ENCODE results near the gene GPC2.
"Not testable (repeated sequence)": the region's sequence is repeated elsewhere in the genome, so short reads cannot be mapped to it uniquely, and the experiment has no call there.

The GPC2 gene

GRCh38 chr7:100219271-100219737 lies 42.1 kb upstream of the GPC2 start:
- Histone ChIP-seq H3K79me2 (ENCODE audit: control insufficient read depth, insufficient read depth, low read length, unreplicated experiment) (no peaks in the 10 kb centered on the region), H3K4me1 (ENCODE audit: control insufficient read depth, insufficient read depth, low read length, unreplicated experiment) (no peaks in the 10 kb centered on the region), H3K4me3 (ENCODE audit: low read depth, low read length) (no peak overlapping the region), H3K36me3 (ENCODE audit: insufficient read depth, low read length) (no peaks in the 10 kb centered on the region), H2AFZ (ENCODE audit: low read length, unreplicated experiment) (no peak overlapping the region), H3K27me3 (ENCODE audit: insufficient read depth, low read length) (no peaks in the 10 kb centered on the region), H3K27ac (ENCODE audit: low read depth, low read length) (no peak overlapping the region)

- H2AFZ ChIP-seq (ENCODE audit: low read length, unreplicated experiment); H3K79me2 ChIP-seq (ENCODE audit: control insufficient read depth, insufficient read depth, low read length, unreplicated experiment); H3K4me3 ChIP-seq (ENCODE audit: low read depth, low read length); H3K36me3 ChIP-seq (ENCODE audit: insufficient read depth, low read length); H3K27me3 ChIP-seq (ENCODE audit: insufficient read depth, low read length); H3K4me1 ChIP-seq (ENCODE audit: control insufficient read depth, insufficient read depth, low read length, unreplicated experiment); H3K27ac ChIP-seq (ENCODE audit: low read depth, low read length): not testable (repeated sequence)
These were observed 40.8 kb upstream of the GPC2 start for GRCh38 chr7:100217934-100218333.

GRCh38 chr7:100215895-100216294 lies 38.7 kb upstream of the GPC2 start:
- no peak overlapping the region for H2AFZ ChIP-seq (ENCODE audit: low read length, unreplicated experiment)
- no peak overlapping the region for H3K4me3 ChIP-seq (ENCODE audit: low read depth, low read length)
- no peak overlapping the region for H3K27ac ChIP-seq (ENCODE audit: low read depth, low read length)
- no peaks in the 10 kb centered on the region for H3K4me1 ChIP-seq (ENCODE audit: control insufficient read depth, insufficient read depth, low read length, unreplicated experiment)
- H3K36me3 ChIP-seq (ENCODE audit: insufficient read depth, low read length) = no peaks in the 10 kb centered on the region
- H3K27me3 ChIP-seq (ENCODE audit: insufficient read depth, low read length) = no peaks in the 10 kb centered on the region
- H3K79me2 ChIP-seq (ENCODE audit: control insufficient read depth, insufficient read depth, low read length, unreplicated experiment) = no peaks in the 10 kb centered on the region

DNA sequence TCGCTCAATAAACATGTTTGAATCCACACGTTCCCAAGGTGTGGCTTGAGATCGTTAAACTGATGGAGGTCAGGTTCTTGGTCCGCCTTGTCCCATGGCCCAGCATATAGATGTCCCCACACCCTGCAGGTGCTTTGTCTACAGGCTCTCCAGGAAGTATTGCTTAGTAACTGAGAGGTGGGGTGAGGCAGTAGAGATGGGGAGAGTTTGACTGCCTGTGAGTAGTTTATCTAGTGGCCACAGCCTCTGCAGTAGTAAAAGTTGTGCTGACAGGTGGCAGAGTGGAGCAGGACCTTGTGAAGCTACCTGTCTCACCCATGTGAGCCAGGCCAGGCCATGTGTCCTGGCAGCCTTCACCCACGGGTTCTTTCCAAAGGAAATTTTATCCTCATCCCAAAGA lies 37.2 kb upstream of the GPC2 start:
- H3K79me2 ChIP-seq (ENCODE audit: control insufficient read depth, insufficient read depth, low read length, unreplicated experiment); H3K36me3 ChIP-seq (ENCODE audit: insufficient read depth, low read length); H3K27ac ChIP-seq (ENCODE audit: low read depth, low read length); H3K4me3 ChIP-seq (ENCODE audit: low read depth, low read length); H3K4me1 ChIP-seq (ENCODE audit: control insufficient read depth, insufficient read depth, low read length, unreplicated experiment); H3K27me3 ChIP-seq (ENCODE audit: insufficient read depth, low read length); H2AFZ ChIP-seq (ENCODE audit: low read length, unreplicated experiment): not testable (repeated sequence)

GRCh38 chr7:100213672-100214071 lies 36.5 kb upstream of the GPC2 start:
- Histone ChIP-seq H3K79me2 (ENCODE audit: control insufficient read depth, insufficient read depth, low read length, unreplicated experiment) (no peaks in the 10 kb centered on the region), H3K4me3 (ENCODE audit: low read depth, low read length) (no peak overlapping the region), H3K4me1 (ENCODE audit: control insufficient read depth, insufficient read depth, low read length, unreplicated experiment) (no peaks in the 10 kb centered on the region), H3K27me3 (ENCODE audit: insufficient read depth, low read length) (no peaks in the 10 kb centered on the region), H2AFZ (ENCODE audit: low read length, unreplicated experiment) (no peak overlapping the region), H3K36me3 (ENCODE audit: insufficient read depth, low read length) (no peaks in the 10 kb centered on the region), H3K27ac (ENCODE audit: low read depth, low read length) (no peak overlapping the region)

- Histone ChIP-seq H2AFZ (ENCODE audit: low read length, unreplicated experiment) (no peak overlapping the region), H3K4me3 (ENCODE audit: low read depth, low read length) (no peak overlapping the region), H3K36me3 (ENCODE audit: insufficient read depth, low read length) (no peaks in the 10 kb centered on the region), H3K79me2 (ENCODE audit: control insufficient read depth, insufficient read depth, low read length, unreplicated experiment) (no peaks in the 10 kb centered on the region), H3K4me1 (ENCODE audit: control insufficient read depth, insufficient read depth, low read length, unreplicated experiment) (no peaks in the 10 kb centered on the region), H3K27me3 (ENCODE audit: insufficient read depth, low read length) (no peaks in the 10 kb centered on the region), H3K27ac (ENCODE audit: low read depth, low read length) (no peak overlapping the region)
These were observed 35.6 kb upstream of the GPC2 start for GRCh38 chr7:100212631-100213286.

DNA sequence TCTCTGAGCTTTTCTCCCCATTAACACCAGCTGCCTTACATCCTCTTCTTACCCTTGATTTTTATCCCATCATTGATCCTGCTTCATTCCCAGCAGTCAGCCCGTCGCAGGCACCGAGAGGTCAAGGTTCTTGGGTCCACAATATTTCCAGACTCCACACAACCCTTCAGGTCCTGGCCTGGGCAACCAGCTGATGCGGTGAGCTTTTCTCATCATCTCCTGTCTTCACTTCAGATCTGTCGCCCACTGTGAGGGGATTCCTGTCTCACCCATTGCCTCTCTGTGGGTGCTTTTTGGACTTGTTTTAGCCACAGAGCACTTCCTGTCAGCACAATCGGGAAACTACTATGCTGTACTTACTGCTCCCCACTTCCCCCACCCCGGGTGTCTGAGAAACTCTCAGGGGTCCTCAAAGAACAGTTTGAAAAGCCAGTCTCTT lies 34.2 kb upstream of the GPC2 start:
- no peak overlapping the region for H2AFZ ChIP-seq (ENCODE audit: low read length, unreplicated experiment)
- no peak overlapping the region for H3K27ac ChIP-seq (ENCODE audit: low read depth, low read length)
- H3K4me1 ChIP-seq (ENCODE audit: control insufficient read depth, insufficient read depth, low read length, unreplicated experiment) = no peaks in the 10 kb centered on the region
- H3K36me3 ChIP-seq (ENCODE audit: insufficient read depth, low read length) = no peaks in the 10 kb centered on the region
- no peaks in the 10 kb centered on the region for H3K27me3 ChIP-seq (ENCODE audit: insufficient read depth, low read length)
- H3K4me3 ChIP-seq (ENCODE audit: low read depth, low read length) = no peak overlapping the region
- no peaks in the 10 kb centered on the region for H3K79me2 ChIP-seq (ENCODE audit: control insufficient read depth, insufficient read depth, low read length, unreplicated experiment)

- no peaks in the 10 kb centered on the region for H3K4me1 ChIP-seq (ENCODE audit: control insufficient read depth, insufficient read depth, low read length, unreplicated experiment)
- no peak overlapping the region for H2AFZ ChIP-seq (ENCODE audit: low read length, unreplicated experiment)
- no peaks in the 10 kb centered on the region for H3K27me3 ChIP-seq (ENCODE audit: insufficient read depth, low read length)
- no peaks in the 10 kb centered on the region for H3K79me2 ChIP-seq (ENCODE audit: control insufficient read depth, insufficient read depth, low read length, unreplicated experiment)
- no peak overlapping the region for H3K4me3 ChIP-seq (ENCODE audit: low read depth, low read length)
- no peaks in the 10 kb centered on the region for H3K36me3 ChIP-seq (ENCODE audit: insufficient read depth, low read length)
- no peak overlapping the region for H3K27ac ChIP-seq (ENCODE audit: low read depth, low read length)
These were observed 33.6 kb upstream of the GPC2 start for GRCh38 chr7:100210805-100211204.

- H3K4me3 ChIP-seq (ENCODE audit: low read depth, low read length) = no peak overlapping the region
- no peaks in the 10 kb centered on the region for H3K4me1 ChIP-seq (ENCODE audit: control insufficient read depth, insufficient read depth, low read length, unreplicated experiment)
- no peak overlapping the region for H2AFZ ChIP-seq (ENCODE audit: low read length, unreplicated experiment)
- H3K27me3 ChIP-seq (ENCODE audit: insufficient read depth, low read length) = no peaks in the 10 kb centered on the region
- no peaks in the 10 kb centered on the region for H3K79me2 ChIP-seq (ENCODE audit: control insufficient read depth, insufficient read depth, low read length, unreplicated experiment)
- H3K27ac ChIP-seq (ENCODE audit: low read depth, low read length) = no peak overlapping the region
- H3K36me3 ChIP-seq (ENCODE audit: insufficient read depth, low read length) = no peaks in the 10 kb centered on the region
These were observed 32.3 kb upstream of the GPC2 start for GRCh38 chr7:100209493-100209892.

DNA sequence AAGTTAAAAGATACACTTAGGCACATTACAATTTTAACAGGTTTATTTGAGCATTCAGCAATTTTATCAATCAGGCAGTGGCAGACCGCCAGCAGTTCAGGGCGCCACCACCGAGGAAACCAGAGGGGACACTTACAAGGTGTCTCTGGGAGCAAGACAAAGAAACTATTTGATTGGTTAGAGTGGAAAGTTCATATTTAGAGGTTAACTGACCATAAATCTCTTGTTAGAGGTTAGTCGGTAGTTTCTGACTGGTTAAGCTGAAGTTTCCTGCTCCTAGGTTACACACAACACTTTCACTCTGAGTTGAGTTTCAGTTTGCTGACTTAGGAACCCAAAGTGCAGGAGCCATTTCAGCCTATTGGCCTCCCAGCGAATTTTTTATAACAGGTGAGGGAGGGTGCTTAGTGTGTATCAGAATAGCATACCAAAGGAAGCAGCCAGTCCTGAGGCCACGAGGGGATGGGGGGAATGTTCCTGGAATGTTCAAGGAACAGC lies 31.8 kb upstream of the GPC2 start:
- H2AFZ ChIP-seq (ENCODE audit: low read length, unreplicated experiment) = no peak overlapping the region
- H3K79me2 ChIP-seq (ENCODE audit: control insufficient read depth, insufficient read depth, low read length, unreplicated experiment) = no peaks in the 10 kb centered on the region
- H3K4me1 ChIP-seq (ENCODE audit: control insufficient read depth, insufficient read depth, low read length, unreplicated experiment) = no peaks in the 10 kb centered on the region
- H3K27ac ChIP-seq (ENCODE audit: low read depth, low read length) = no peak overlapping the region
- H3K36me3 ChIP-seq (ENCODE audit: insufficient read depth, low read length) = no peaks in the 10 kb centered on the region
- no peaks in the 10 kb centered on the region for H3K27me3 ChIP-seq (ENCODE audit: insufficient read depth, low read length)
- H3K4me3 ChIP-seq (ENCODE audit: low read depth, low read length) = no peak overlapping the region

- Histone ChIP-seq H3K79me2 (ENCODE audit: control insufficient read depth, insufficient read depth, low read length, unreplicated experiment) (no peaks in the 10 kb centered on the region), H2AFZ (ENCODE audit: low read length, unreplicated experiment) (no peak overlapping the region), H3K4me1 (ENCODE audit: control insufficient read depth, insufficient read depth, low read length, unreplicated experiment) (no peaks in the 10 kb centered on the region), H3K36me3 (ENCODE audit: insufficient read depth, low read length) (no peaks in the 10 kb centered on the region), H3K27me3 (ENCODE audit: insufficient read depth, low read length) (peaks cover 8% of the 10 kb centered on the region), H3K27ac (ENCODE audit: low read depth, low read length) (no peak overlapping the region), H3K4me3 (ENCODE audit: low read depth, low read length) (no peak overlapping the region)
These were observed 27.3 kb upstream of the GPC2 start for GRCh38 chr7:100204454-100204853.
